ENCODE measurements around the gene ASB1.
"Not testable (repeated sequence)": the region's sequence is repeated elsewhere in the genome, so short reads cannot be mapped to it uniquely, and the experiment has no call there.

DNA sequence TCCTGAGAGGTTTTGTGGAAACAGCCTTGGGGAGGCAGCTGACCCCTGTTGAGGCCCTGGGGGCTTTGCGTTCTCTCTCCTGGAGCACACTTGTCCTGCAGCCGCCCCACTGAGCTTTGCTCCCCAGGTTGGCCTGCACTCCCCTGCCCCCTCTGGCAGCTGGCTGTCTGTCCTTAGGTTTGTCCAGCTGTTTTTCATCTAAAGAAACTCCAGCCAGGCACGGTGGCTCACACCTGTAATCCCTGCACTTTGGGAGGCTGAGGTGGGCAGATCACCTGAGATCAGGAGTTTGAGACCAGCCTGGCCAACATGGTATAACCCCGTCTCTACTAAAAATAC lies 21.5 kb upstream of the ASB1 start:
- TF ChIP-seq LEF1 (IDR thresholded peaks at IDR 0.05; ENCODE audit: borderline replicate concordance); SP1 (IDR thresholded peaks at IDR 0.05); FOXM1 (IDR thresholded peaks at IDR 0.05; ENCODE audit: borderline replicate concordance); CTBP1 (IDR thresholded peaks at IDR 0.05; ENCODE audit: borderline replicate concordance); SUZ12 (IDR thresholded peaks at IDR 0.05); NFRKB (IDR thresholded peaks at IDR 0.05): not testable (repeated sequence)
- TF ChIP-seq, protein P1, sequence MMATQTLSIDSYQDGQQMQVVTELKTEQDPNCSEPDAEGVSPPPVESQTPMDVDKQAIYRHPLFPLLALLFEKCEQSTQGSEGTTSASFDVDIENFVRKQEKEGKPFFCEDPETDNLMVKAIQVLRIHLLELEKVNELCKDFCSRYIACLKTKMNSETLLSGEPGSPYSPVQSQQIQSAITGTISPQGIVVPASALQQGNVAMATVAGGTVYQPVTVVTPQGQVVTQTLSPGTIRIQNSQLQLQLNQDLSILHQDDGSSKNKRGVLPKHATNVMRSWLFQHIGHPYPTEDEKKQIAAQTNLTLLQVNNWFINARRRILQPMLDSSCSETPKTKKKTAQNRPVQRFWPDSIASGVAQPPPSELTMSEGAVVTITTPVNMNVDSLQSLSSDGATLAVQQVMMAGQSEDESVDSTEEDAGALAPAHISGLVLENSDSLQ (IDR thresholded peaks at IDR 0.05): not testable (repeated sequence)
